NCI-H128 (cell line): Measurements from ENCODE around the gene RNF123.

Experiments used
- DNase-seq: peaks from one replicate; lab custom pipeline; 2025; ENCODE audit not compliant: unreplicated experiment; lab: John Stamatoyannopoulos, UW

Gene RNF123

GRCh38 chr3:49657208-49657915 is 32.0 kb upstream of the RNF123 start:
- no peak for DNase-seq

GRCh38 chr3:49658711-49659110 is 30.6 kb upstream of the RNF123 start:
- DNase-seq: no peak

GRCh38 chr3:49659756-49660155 is 29.6 kb upstream of the RNF123 start:
- no peak for DNase-seq

DNA sequence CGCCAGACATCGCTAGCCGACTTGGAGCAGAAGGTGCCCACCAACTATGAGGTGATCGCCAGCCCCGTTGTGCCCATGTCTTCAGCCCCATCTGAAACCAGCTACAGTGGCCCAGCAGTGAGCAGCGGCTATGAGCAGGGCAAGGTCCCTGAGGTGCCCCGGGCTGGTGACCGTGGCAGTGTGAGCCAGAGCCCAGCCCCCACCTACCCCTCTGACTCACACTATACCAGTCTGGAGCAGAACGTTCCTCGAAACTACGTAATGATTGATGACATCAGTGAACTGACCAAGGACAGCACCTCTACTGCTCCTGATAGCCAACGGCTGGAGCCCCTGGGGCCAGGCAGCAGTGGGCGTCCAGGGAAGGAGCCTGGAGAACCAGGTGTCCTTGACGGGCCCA is 28.1 kb upstream of the RNF123 start:
- DNase-seq: no peak

GRCh38 chr3:49662021-49662420 is 27.3 kb upstream of the RNF123 start:
- DNase-seq: no peak

GRCh38 chr3:49662720-49663413 is 26.5 kb upstream of the RNF123 start:
- no peak for DNase-seq

GRCh38 chr3:49663831-49664230 is 25.5 kb upstream of the RNF123 start:
- DNase-seq: no peak

DNA sequence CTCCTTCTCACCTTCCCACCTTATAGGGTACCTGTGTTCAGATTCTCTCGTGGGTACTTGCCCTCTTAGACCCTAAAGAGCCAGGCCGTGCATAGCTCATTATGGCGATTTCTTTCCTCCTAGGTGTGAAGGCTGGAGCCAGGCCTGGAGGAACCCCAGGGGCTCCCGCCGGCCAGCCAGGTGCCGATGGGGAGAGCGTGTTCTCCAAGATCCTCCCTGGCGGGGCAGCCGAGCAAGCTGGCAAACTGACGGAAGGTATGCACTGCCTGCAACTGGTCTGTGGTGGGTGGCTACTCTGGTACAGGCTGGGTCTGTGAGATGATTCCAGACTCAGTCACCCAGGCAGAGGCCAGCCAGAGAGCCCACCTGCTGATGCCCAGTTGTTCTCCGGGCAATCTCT is 25.1 kb upstream of the RNF123 start:
- no peak for DNase-seq

DNA sequence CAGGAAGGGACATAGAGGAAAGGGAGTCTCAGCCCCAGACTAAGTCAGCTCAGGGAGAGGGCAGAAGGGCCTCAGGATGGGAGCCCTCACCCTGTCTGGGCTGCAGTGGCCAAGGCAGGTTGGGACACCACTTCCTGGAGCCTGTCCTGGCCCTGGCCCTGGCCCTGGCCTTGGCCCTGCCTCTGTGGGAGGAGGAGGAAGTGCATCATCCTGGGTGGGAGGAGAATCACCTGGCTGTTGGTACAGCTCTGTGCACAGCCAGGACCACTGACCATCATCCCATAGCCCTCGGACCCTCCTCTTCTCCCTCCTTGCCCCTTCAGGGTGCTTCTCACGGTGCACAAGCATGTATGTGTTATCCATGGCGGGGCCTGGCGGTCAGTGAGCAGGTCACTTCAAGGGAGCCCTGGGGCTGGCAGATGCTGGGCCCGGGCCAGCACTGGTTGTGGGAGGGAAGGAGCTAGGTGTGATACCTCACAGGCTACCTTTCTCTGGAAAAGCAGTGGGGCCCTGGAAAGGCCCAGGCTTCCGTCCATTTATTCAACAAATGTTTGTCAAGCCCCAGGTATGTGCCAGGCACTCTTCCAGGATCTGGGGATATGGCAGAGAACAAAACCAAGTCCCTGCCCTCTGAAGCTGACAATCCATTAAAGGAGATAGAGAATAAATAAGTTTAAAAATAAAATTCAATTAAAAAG is 23.4 kb upstream of the RNF123 start:
- no peak for DNase-seq

GRCh38 chr3:49666592-49666991 is 22.8 kb upstream of the RNF123 start:
- DNase-seq: no peak

DNA sequence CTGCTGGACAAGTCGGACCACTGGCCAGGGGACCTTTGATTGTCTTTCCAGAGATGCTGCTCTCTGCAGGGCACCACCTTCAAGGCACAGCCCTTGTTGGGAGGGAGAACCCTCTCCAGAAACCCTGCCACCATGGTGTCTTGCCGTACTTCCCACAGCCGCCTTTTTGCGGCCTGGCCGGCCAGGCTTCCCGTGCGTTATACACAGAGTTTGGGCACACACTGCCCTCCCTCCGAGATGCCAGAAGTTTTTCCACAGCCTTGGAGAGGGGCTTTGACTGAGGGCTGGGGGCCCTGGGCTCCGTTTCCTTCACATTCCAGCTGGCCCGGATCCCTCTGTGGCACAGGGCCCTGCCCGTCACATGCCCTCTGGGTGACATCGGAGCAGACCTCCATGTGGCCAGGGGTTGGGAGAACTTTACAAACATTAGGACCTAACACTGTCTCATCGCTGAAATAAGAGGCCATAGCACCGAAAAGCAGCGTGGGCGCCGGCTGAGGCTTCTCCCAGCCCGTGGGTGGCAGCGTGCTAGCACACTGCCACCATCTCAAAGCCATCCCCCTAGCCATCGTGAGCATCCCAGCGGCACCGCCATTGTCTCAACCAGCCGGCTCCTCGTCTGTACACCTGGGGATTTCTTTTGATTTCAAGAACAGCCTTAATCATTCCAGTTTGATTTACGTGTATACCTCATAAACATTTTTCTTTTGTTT is 21.5 kb upstream of the RNF123 start:
- DNase-seq: no peak

GRCh38 chr3:49668414-49668797 is 21.0 kb upstream of the RNF123 start:
- no peak for DNase-seq

GRCh38 chr3:49668861-49669260 is 20.5 kb upstream of the RNF123 start:
- no peak for DNase-seq

GRCh38 chr3:49669352-49669751 is 20.0 kb upstream of the RNF123 start:
- DNase-seq: no peak

DNA sequence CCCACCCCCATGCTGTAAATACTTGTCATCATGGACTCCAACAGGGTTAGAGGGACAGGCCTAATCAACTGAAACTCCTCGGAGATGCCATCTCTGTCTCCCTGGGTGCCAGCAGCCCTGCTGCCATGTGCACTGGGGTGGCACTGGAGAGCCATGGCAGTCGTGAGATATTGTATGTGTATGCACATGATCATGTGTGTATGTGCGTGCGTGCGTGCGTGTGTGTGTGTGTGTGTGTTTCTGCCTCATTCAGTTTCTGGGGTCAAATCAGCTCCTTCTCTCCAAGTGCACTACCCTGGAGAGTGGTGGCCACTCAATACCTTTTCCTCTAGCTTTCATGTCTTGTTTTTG is 18.4 kb upstream of the RNF123 start:
- no peak for DNase-seq

- DNase-seq: no peak
Observed at GRCh38 chr3:49671291-49672288, 17.8 kb upstream of the RNF123 start.

DNA sequence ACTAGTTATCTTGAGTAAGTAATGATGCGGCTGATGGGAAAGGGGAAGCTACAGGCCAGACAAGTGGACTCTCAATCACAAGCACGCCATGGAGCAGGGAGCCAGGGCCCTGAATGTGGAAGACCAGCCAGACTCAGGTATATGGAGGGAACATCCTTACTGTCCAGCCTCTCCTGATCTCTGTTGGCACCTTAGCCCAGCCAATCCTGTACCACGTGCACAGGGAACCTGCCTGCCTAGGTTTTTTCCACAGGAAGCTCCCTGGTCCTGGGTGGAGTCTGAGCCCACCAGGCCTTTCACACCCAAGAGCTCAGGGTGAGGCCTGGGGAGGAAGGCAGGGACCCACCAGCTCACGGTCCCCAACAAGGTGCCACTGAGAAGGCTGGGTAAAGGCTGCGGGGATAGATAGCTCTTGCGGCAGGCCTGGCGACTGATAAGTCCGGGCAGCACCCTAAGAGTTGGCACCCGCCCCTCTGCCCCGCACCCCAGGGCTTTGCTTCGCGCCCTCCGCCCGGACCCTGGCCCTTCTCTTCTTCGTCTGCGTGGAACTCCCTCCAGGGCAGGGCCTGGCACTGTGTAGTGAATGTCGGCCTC is 16.1 kb upstream of the RNF123 start:
- DNase-seq: no peak

GRCh38 chr3:49673715-49674496 is 15.5 kb upstream of the RNF123 start, which contains the start of gene APEH:
Gene APEH (plus strand): TSS chr3:49674351. CDS start chr3:49674402, 51 bp downstream.
- DNase-seq: no peak

DNA sequence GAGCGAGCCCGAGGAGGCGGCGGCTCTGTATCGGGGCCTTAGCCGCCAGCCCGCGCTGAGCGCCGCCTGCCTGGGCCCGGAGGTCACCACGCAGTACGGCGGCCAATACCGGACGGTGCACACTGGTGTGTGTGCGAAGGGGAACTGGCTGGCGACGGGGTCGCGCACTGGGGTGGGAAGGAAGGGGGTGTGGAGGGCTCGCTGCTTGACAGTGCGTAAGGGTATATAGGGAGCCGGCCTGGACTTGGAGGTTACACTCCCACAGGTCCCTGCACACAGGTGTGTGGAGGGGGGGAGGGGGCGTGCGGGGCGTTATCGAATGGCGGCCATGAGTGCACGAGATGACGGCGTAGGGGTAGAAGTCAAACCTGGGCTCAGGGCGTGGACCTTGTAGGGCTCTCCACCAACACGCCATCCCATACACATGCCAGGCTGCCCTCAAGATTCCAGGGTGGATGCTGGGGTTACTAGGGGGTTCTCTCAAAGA is 14.8 kb upstream of the RNF123 start:
- DNase-seq: no peak
